ENCODE results near the gene ADAM30. TPM values are rescaled to one million over a fixed set of nuclear protein-coding genes. Genes with fewer than 3 reads are reported as not detected.

Gene ADAM30
- total RNA-seq, 1 donor: not detected

DNA sequence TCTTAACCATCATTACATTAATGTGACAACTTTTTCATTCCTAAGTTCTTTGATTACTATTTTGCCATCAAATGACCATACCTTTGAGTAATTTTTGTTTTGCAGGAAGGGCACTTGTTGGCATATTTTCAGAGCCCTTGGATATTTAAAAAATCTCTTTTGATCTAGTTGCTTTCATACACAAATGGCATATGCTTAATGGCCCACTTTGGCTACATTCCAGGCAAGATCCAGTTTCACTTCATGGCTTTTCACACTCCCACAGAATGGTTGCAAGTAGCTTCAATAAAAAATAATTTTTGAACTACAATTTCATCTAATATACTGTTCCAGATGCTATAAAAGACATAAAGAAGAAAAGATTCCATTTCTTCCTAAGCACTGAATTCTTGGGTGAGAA, 18.1 kb downstream of the ADAM30 start:
- H3K4me3 ChIP-seq (ENCODE audit: low read depth, low read length): no peak overlapping the region
- DNase-seq (ENCODE audit: low read depth): no peak
- TF ChIP-seq, protein P1, sequence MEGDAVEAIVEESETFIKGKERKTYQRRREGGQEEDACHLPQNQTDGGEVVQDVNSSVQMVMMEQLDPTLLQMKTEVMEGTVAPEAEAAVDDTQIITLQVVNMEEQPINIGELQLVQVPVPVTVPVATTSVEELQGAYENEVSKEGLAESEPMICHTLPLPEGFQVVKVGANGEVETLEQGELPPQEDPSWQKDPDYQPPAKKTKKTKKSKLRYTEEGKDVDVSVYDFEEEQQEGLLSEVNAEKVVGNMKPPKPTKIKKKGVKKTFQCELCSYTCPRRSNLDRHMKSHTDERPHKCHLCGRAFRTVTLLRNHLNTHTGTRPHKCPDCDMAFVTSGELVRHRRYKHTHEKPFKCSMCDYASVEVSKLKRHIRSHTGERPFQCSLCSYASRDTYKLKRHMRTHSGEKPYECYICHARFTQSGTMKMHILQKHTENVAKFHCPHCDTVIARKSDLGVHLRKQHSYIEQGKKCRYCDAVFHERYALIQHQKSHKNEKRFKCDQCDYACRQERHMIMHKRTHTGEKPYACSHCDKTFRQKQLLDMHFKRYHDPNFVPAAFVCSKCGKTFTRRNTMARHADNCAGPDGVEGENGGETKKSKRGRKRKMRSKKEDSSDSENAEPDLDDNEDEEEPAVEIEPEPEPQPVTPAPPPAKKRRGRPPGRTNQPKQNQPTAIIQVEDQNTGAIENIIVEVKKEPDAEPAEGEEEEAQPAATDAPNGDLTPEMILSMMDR (IDR thresholded peaks at IDR 0.05; ENCODE audit: insufficient read depth, low read length): no peak

GRCh38 chr1:119874186-119874585, 22.1 kb downstream of the ADAM30 start:
- H3K4me3 ChIP-seq (ENCODE audit: low read depth, low read length): no peak overlapping the region
- DNase-seq (ENCODE audit: low read depth): no peak
- TF ChIP-seq, protein P1 (IDR thresholded peaks at IDR 0.05; ENCODE audit: insufficient read depth, low read length): no peak

DNA sequence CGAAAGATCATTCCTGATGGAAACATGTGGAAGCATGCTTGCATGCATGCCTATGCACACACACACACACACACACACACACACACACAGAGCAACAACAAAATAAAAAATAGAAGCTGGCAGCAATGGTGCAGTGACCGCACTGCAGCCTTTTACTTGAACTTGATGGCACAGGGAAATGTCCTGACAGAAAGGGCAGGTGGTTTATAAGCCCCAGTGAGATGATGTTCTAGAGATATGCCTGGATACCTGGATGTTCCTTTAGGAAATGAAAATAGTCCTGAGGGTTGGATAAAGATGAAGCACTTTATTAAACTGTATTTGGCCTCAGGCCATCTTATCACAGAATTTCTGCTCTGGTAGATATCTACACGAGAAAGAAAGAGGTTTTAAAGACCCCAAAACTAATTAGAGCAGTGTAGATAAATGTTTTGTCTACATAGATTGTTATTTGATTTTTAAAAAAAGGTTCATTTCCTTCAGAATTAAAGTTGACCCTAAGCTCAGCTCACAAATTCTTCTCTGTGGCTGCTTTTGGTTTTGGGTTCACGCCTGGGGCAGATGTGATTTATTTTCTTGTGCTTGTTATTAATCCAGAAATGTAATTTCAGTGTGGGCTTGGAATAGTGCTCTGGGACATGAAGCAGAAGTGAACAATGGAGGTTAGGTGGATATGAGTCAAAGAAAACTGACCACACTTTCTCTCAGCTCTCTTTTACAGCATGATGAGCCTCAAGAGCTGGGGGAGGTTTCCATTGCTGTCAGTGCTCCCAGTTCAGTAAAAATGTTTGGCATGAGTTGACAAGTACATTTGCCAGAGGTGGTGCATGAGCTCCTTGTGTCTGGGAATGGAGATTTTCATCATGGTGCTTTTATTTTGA, 22.9 kb downstream of the ADAM30 start:
- no peak overlapping the region for H3K4me3 ChIP-seq (ENCODE audit: low read depth, low read length)
- TF ChIP-seq, protein P1 (IDR thresholded peaks at IDR 0.05; ENCODE audit: insufficient read depth, low read length): no peak

GRCh38 chr1:119871881-119872280, 24.4 kb downstream of the ADAM30 start:
- no peak for DNase-seq (ENCODE audit: low read depth)
- no peak overlapping the region for H3K4me3 ChIP-seq (ENCODE audit: low read depth, low read length)
- TF ChIP-seq, protein P1 (IDR thresholded peaks at IDR 0.05; ENCODE audit: insufficient read depth, low read length): no peak

More for the DNA sequence above, 22.9 kb downstream of the ADAM30 start:
- peak; percentile 96 for DNase-seq (ENCODE audit: low read depth)

DNA sequence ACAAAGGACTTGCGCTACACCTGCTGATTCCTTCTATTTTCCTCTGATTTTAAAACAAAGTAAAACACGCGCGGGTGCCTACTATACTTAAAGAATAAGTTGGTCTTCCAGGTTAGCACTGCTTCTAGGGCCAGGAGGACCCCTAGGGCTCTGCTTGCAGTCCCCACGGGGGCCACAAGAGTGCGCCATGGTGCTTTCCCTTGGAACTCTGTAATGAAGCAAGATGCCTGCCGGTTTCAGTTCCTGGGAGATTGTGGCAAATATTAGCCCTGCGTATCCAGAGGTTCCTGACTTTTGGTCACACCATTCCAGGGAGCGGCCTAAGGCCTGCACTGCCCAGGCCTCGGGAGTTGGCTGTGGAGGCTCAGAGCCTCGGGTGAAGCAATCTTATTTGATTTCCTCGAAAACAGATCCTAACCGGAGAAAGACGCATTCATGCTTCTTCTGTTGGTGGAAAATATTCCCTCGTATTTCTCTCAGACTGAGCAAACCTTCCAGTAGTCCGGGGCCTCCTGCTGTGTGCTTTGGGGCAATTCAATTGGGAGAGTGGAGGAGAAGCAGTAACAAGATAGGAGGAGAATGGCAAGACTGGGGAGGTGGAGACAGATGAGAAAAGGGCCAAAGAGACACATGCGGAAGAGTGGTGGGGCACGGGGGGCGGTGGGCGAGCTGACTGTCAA, 25.3 kb downstream of the ADAM30 start:
- peak; percentile 89 for DNase-seq (ENCODE audit: low read depth)
- TF ChIP-seq, protein P1 (IDR thresholded peaks at IDR 0.05; ENCODE audit: insufficient read depth, low read length): peak; percentile 100
- H3K4me3 ChIP-seq (ENCODE audit: low read depth, low read length): peak overlapping the region; percentile 42

DNA sequence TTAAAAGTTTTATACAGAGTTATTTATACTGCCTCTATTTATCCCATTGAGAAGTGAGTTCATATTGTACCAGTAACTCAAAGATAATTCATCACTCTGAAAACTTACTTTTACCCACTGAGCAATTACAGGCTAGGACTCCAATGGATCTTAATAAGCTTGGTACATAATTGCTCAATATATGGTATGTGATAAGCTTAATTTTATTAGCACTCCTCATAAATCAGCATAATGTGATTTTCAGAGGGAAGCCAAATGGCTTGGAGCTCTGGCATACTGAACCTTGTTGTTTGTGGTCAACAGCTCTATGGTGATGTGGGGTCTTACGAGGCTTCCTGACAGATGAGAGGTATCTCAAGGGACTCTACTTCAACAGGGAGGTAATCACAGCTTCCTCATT, 26.3 kb downstream of the ADAM30 start:
- no peak for DNase-seq (ENCODE audit: low read depth)
- TF ChIP-seq, protein P1 (IDR thresholded peaks at IDR 0.05; ENCODE audit: insufficient read depth, low read length): no peak
- no peak overlapping the region for H3K4me3 ChIP-seq (ENCODE audit: low read depth, low read length)
